Activated CD4-positive, alpha-beta memory T cell treated with anti-CD3 and anti-CD28 coated beads, Interleukin-2, amount 10 ng/mL, durations not matched to agents 7 days and 5 days (primary cell): Measurements from ENCODE around the gene TMEM143. TPM values are rescaled to one million over a fixed set of nuclear protein-coding genes. Genes with fewer than 3 reads are reported as not detected.

Experiments used
- CTCF ChIA-PET: fragments of 350-600 bp; sonication (Branson Sonifier 250); formaldehyde crosslinking; loops from one replicate; lab custom pipeline; 2021; ENCODE audit warnings: antibody characterized with exemption, inconsistent platforms; lab: Charles Lee
- POLR2A ChIA-PET: fragments of 350-600 bp; sonication (Branson Sonifier 250); formaldehyde crosslinking; loops from one replicate; lab custom pipeline; 2021; ENCODE audit warnings: antibody characterized with exemption; lab: Charles Lee
- DNase-seq: peaks from one replicate; pipeline ENCODE4 v3.0.0-alpha.2; 2020
- H3K27ac Mint-ChIP-seq: one replicate; pipeline ENCODE4 v1.8.0; 2021; ENCODE audit warnings: mild to moderate bottlenecking, mixed read lengths
- H3K27me3 Mint-ChIP-seq: one replicate; pipeline ENCODE4 v1.8.0; 2021; ENCODE audit warnings: mixed read lengths
- H3K36me3 Mint-ChIP-seq: one replicate; pipeline ENCODE4 v1.8.0; 2021; ENCODE audit warnings: low read depth, mixed read lengths
- H3K4me1 Mint-ChIP-seq: one replicate; pipeline ENCODE4 v1.8.0; 2021; ENCODE audit warnings: mixed read lengths
- H3K4me3 Mint-ChIP-seq: one replicate; pipeline ENCODE4 v1.8.0; 2021; ENCODE audit warnings: mild to moderate bottlenecking, mixed read lengths
- H3K9me3 Mint-ChIP-seq: one replicate; pipeline ENCODE4 v1.8.0; 2021; ENCODE audit warnings: mixed read lengths
- total RNA-seq, 2 experiments: library from RNA; stranded (reverse); gene quantifications; one replicate each; pipeline ENCODE4 v1.2.3, GENCODE V29; 2021

Gene TMEM143
- total RNA-seq, 2 experiments from 2014 or later = 17.4 to 18.2 TPM

- Mint-ChIP-seq H3K4me3 (no peak overlapping the region), H3K4me1 (peaks cover 22% of the 10 kb centered on the region), H3K9me3 (no peaks in the 10 kb centered on the region), H3K36me3 (no peaks in the 10 kb centered on the region), H3K27me3 (no peaks in the 10 kb centered on the region), H3K27ac (no peak overlapping the region)
- POLR2A ChIA-PET = interaction anchor here (0.7 to 3.3 kb wide), 2 partner anchors 26 to 40 kb away, joined by 4 to 19 read pairs; partner anchors contain the start of genes EMP3 and KDELR1
- CTCF ChIA-PET = interaction anchor here (3.8 kb wide), 1 partner anchor 26 kb away, joined by 53 read pairs; the partner anchor contains the start of gene KDELR1
- DNase-seq = no peak
Observed at GRCh38 chr19:48365602-48366001, 1.9 kb upstream of the TMEM143 start.

GRCh38 chr19:48364598-48365348 lies 1.0 kb upstream of the TMEM143 start:
- H3K27me3 Mint-ChIP-seq = no peaks in the 10 kb centered on the region
- H3K9me3 Mint-ChIP-seq = no peaks in the 10 kb centered on the region
- POLR2A ChIA-PET = interaction anchor here (0.8 to 3.3 kb wide), 15 partner anchors 9 to 252 kb away, joined by 3 to 48 read pairs (median 4); partner anchors contain the start of genes EMP3, GRWD1 and KDELR1

GRCh38 chr19:48363500-48363809 lies 285 bp downstream of the TMEM143 start:
- no peaks in the 10 kb centered on the region for H3K9me3 Mint-ChIP-seq
- peak overlapping the region; percentile 82 for H3K4me3 Mint-ChIP-seq
- no peaks in the 10 kb centered on the region for H3K27me3 Mint-ChIP-seq
- DNase-seq = no peak
- CTCF ChIA-PET = interaction anchor here (0.8 to 3.8 kb wide), 16 partner anchors 13 to 879 kb away, joined by 3 to 53 read pairs (median 5); partner anchors contain the start of genes GRIN2D, GYS1, KDELR1 and KPTN
- H3K27ac Mint-ChIP-seq = peak overlapping the region; percentile 95
- H3K4me1 Mint-ChIP-seq = peaks cover 22% of the 10 kb centered on the region
- POLR2A ChIA-PET = interaction anchor here (0.7 to 3.3 kb wide), 17 partner anchors 8 to 253 kb away, joined by 3 to 48 read pairs (median 4); partner anchors contain the start of genes EMP3, GRWD1, KDELR1 and PLA2G4C
- no peaks in the 10 kb centered on the region for H3K36me3 Mint-ChIP-seq

More at GRCh38 chr19:48364598-48365348, 1.0 kb upstream of the TMEM143 start:
- CTCF ChIA-PET = interaction anchor here (0.6 to 3.8 kb wide), 16 partner anchors 12 to 880 kb away, joined by 3 to 53 read pairs (median 6); partner anchors contain the start of genes GYS1, KDELR1, KPTN and RUVBL2
- Mint-ChIP-seq H3K27ac (peak overlapping the region; percentile 95), H3K4me1 (peaks cover 22% of the 10 kb centered on the region), H3K36me3 (no peaks in the 10 kb centered on the region), H3K4me3 (peak overlapping the region; percentile 82)
- DNase-seq = no peak

- Mint-ChIP-seq H3K4me1 (peaks cover 22% of the 10 kb centered on the region), H3K27me3 (no peaks in the 10 kb centered on the region), H3K36me3 (no peaks in the 10 kb centered on the region), H3K27ac (peak overlapping the region; percentile 95), H3K9me3 (no peaks in the 10 kb centered on the region), H3K4me3 (peak overlapping the region; percentile 82)
- ChIA-PET POLR2A (interaction anchor here (0.7 to 3.3 kb wide), 18 partner anchors 9 to 254 kb away, joined by 3 to 48 read pairs (median 5); partner anchors contain the start of genes CARD8, EMP3, GRIN2D and GRWD1), CTCF (interaction anchor here (1.0 to 3.8 kb wide), 8 partner anchors 13 to 227 kb away, joined by 4 to 53 read pairs (median 10); partner anchors contain the start of gene KDELR1)
- peak; percentile 93 for DNase-seq
Observed at GRCh38 chr19:48362716-48363499, 832 bp downstream of the TMEM143 start.

GRCh38 chr19:48361912-48362311 lies 1.8 kb downstream of the TMEM143 start:
- POLR2A ChIA-PET = interaction anchor here (1.1 kb wide), 1 partner anchor 107 kb away, joined by 4 read pairs; the partner anchor contains the start of gene CARD8
- Mint-ChIP-seq H3K9me3 (no peaks in the 10 kb centered on the region), H3K4me3 (no peak overlapping the region), H3K27ac (peak overlapping the region; percentile 6), H3K36me3 (no peaks in the 10 kb centered on the region), H3K4me1 (peaks cover 22% of the 10 kb centered on the region), H3K27me3 (no peaks in the 10 kb centered on the region)
- CTCF ChIA-PET = interaction anchor here (3.8 kb wide), 1 partner anchor 29 kb away, joined by 53 read pairs; the partner anchor contains the start of gene KDELR1
- DNase-seq = no peak

GRCh38 chr19:48359123-48359522 lies 4.6 kb downstream of the TMEM143 start:
- no peak for DNase-seq
- Mint-ChIP-seq H3K4me1 (peaks cover 15% of the 10 kb centered on the region), H3K9me3 (no peaks in the 10 kb centered on the region), H3K27ac (no peak overlapping the region), H3K27me3 (no peaks in the 10 kb centered on the region), H3K4me3 (no peak overlapping the region), H3K36me3 (no peaks in the 10 kb centered on the region)
- ChIA-PET POLR2A (no interaction called here), CTCF (interaction anchor here (1.2 kb wide), 1 partner anchor 9 kb away, joined by 3 read pairs; no protein-coding TSS in a partner anchor)

- DNase-seq = no peak
- peaks cover 5% of the 10 kb centered on the region for H3K4me1 Mint-ChIP-seq
- H3K9me3 Mint-ChIP-seq = no peaks in the 10 kb centered on the region
- ChIA-PET POLR2A (interaction anchor here (2.3 kb wide), 1 partner anchor 8 kb away, joined by 9 read pairs; the partner anchor contains the start of genes SYNGR4 and TMEM143), CTCF (interaction anchor here (0.7 kb wide), 2 partner anchors 21 to 95 kb away, joined by 3 to 4 read pairs; no protein-coding TSS in a partner anchor)
- no peaks in the 10 kb centered on the region for H3K36me3 Mint-ChIP-seq
- H3K4me3 Mint-ChIP-seq = no peak overlapping the region
- H3K27me3 Mint-ChIP-seq = no peaks in the 10 kb centered on the region
- H3K27ac Mint-ChIP-seq = no peak overlapping the region
Observed at GRCh38 chr19:48355365-48355954, 8.3 kb downstream of the TMEM143 start.

- DNase-seq = no peak
- Mint-ChIP-seq H3K9me3 (no peaks in the 10 kb centered on the region), H3K27ac (no peak overlapping the region), H3K4me3 (no peak overlapping the region), H3K4me1 (peaks cover 5% of the 10 kb centered on the region), H3K27me3 (no peaks in the 10 kb centered on the region), H3K36me3 (no peaks in the 10 kb centered on the region)
- POLR2A ChIA-PET = interaction anchor here (2.3 kb wide), 1 partner anchor 9 kb away, joined by 9 read pairs; the partner anchor contains the start of genes SYNGR4 and TMEM143
- CTCF ChIA-PET = interaction anchor here (0.6 to 0.7 kb wide), 3 partner anchors 10 to 178 kb away, joined by 3 read pairs; partner anchors contain the start of genes SYNGR4 and TMEM143
Observed at GRCh38 chr19:48354332-48354992, 9.3 kb downstream of the TMEM143 start.

GRCh38 chr19:48353677-48354076 lies 10.1 kb downstream of the TMEM143 start:
- Mint-ChIP-seq H3K27ac (no peak overlapping the region), H3K4me1 (peaks cover 5% of the 10 kb centered on the region), H3K9me3 (no peaks in the 10 kb centered on the region), H3K27me3 (no peaks in the 10 kb centered on the region), H3K4me3 (no peak overlapping the region), H3K36me3 (no peaks in the 10 kb centered on the region)
- CTCF ChIA-PET = interaction anchor here (0.6 to 1.9 kb wide), 3 partner anchors 10 to 19 kb away, joined by 3 to 7 read pairs (median 3); partner anchors contain the start of genes SYNGR4 and TMEM143
- POLR2A ChIA-PET = interaction anchor here (2.3 kb wide), 1 partner anchor 10 kb away, joined by 9 read pairs; the partner anchor contains the start of genes SYNGR4 and TMEM143
- DNase-seq = no peak

- Mint-ChIP-seq H3K36me3 (no peaks in the 10 kb centered on the region), H3K4me3 (no peak overlapping the region), H3K27me3 (no peaks in the 10 kb centered on the region), H3K9me3 (no peaks in the 10 kb centered on the region), H3K27ac (no peak overlapping the region), H3K4me1 (peaks cover 5% of the 10 kb centered on the region)
- ChIA-PET POLR2A (interaction anchor here (0.8 kb wide), 1 partner anchor 39 kb away, joined by 4 read pairs; no protein-coding TSS in a partner anchor), CTCF (interaction anchor here (0.7 to 3.1 kb wide), 11 partner anchors 9 to 233 kb away, joined by 3 to 20 read pairs (median 5); partner anchors contain the start of genes KDELR1, SYNGR4 and TMEM143)
- DNase-seq = peak; percentile 86
Observed at GRCh38 chr19:48351341-48351752, 12.4 kb downstream of the TMEM143 start.

GRCh38 chr19:48350856-48351255 lies 12.9 kb downstream of the TMEM143 start:
- Mint-ChIP-seq H3K27me3 (no peaks in the 10 kb centered on the region), H3K36me3 (no peaks in the 10 kb centered on the region), H3K4me1 (peaks cover 5% of the 10 kb centered on the region), H3K4me3 (no peak overlapping the region), H3K9me3 (no peaks in the 10 kb centered on the region), H3K27ac (no peak overlapping the region)
- POLR2A ChIA-PET = no interaction called here
- CTCF ChIA-PET = interaction anchor here (0.7 to 3.1 kb wide), 11 partner anchors 10 to 233 kb away, joined by 3 to 20 read pairs (median 5); partner anchors contain the start of genes KDELR1, SYNGR4 and TMEM143
- no peak for DNase-seq
